Parathyroid adenoma (tissue), 2 donors: ENCODE data around the gene KANSL1.

Experiments
- H2AFZ ChIP-seq: fragments of 300-600 bp; sonication (generic); one replicate; pipeline ENCODE4 v1.7.0; 2017; ENCODE audit warnings: antibody characterized with exemption, mild to moderate bottlenecking
- H3K27ac ChIP-seq: fragments of 300-600 bp; sonication (generic); one replicate; pipeline ENCODE4 v1.7.0; 2017
- H3K27me3 ChIP-seq: fragments of 300-600 bp; sonication (generic); one replicate; pipeline ENCODE4 v1.7.0; 2017; ENCODE audit warnings: low read length; ENCODE audit not compliant: control insufficient read depth, insufficient read depth
- H3K36me3 ChIP-seq: fragments of 300-600 bp; sonication (generic); one replicate; pipeline ENCODE4 v1.7.0; 2017; ENCODE audit warnings: low read length; ENCODE audit not compliant: control insufficient read depth, insufficient read depth
- H3K4me1 ChIP-seq: fragments of 300-600 bp; sonication (generic); one replicate; pipeline ENCODE4 v1.7.0; 2017; ENCODE audit warnings: control low read depth
- H3K4me2 ChIP-seq: fragments of 300-600 bp; sonication (generic); one replicate; pipeline ENCODE4 v1.7.0; 2017; ENCODE audit warnings: low read length
- H3K4me3 ChIP-seq: fragments of 300-600 bp; sonication (generic); one replicate; pipeline ENCODE4 v1.7.0; 2017; ENCODE audit warnings: low read depth, low read length
- H3K79me2 ChIP-seq: fragments of 300-600 bp; sonication (generic); one replicate; pipeline ENCODE4 v1.7.0; 2017; ENCODE audit warnings: control low read depth
- H3K9ac ChIP-seq: fragments of 300-600 bp; sonication (generic); one replicate; pipeline ENCODE4 v1.7.0; 2017; ENCODE audit warnings: mild to moderate bottlenecking
- H3K9me3 ChIP-seq: fragments of 300-600 bp; sonication (generic); one replicate; pipeline ENCODE4 v1.7.0; 2017; ENCODE audit warnings: low read length; ENCODE audit not compliant: control insufficient read depth
- CTCF ChIP-seq: fragments of 300-600 bp; sonication (generic); IDR thresholded peaks from one replicate; pipeline ENCODE4 v1.7.0; 2017; ENCODE audit warnings: antibody characterized with exemption, mild to moderate bottlenecking
- donor health status: primary hyperparathyroidism.

KANSL1 gene

GRCh38 chr17:46135879-46136563 is 57.2 kb downstream of the KANSL1 start:
- no peaks in the 10 kb centered on the region for H3K36me3 ChIP-seq
- H3K27me3 ChIP-seq, result no peaks in the 10 kb centered on the region
- H3K27ac ChIP-seq, result no peak overlapping the region
- H3K9me3 ChIP-seq, result no peaks in the 10 kb centered on the region
- no peak overlapping the region for H2AFZ ChIP-seq
- no peak overlapping the region for H3K9ac ChIP-seq
- peaks cover 8% of the 10 kb centered on the region for H3K4me1 ChIP-seq
- H3K79me2 ChIP-seq, result peaks cover 76% of the 10 kb centered on the region
- TF ChIP-seq CTCF, result no peak
- H3K4me2 ChIP-seq, result no peak overlapping the region
- no peak overlapping the region for H3K4me3 ChIP-seq

- Histone ChIP-seq H3K4me2 (no peak overlapping the region), H3K4me1 (peaks cover 13% of the 10 kb centered on the region), H3K27me3 (no peaks in the 10 kb centered on the region), H2AFZ (no peak overlapping the region), H3K4me3 (no peak overlapping the region), H3K27ac (no peak overlapping the region), H3K9me3 (no peaks in the 10 kb centered on the region), H3K36me3 (no peaks in the 10 kb centered on the region), H3K79me2 (peaks cover 77% of the 10 kb centered on the region), H3K9ac (no peak overlapping the region)
- no peak for TF ChIP-seq CTCF
These were observed 58.0 kb downstream of the KANSL1 start for GRCh38 chr17:46135126-46135812.

GRCh38 chr17:46129302-46129701 is 63.9 kb downstream of the KANSL1 start:
- Histone ChIP-seq H2AFZ (no peak overlapping the region), H3K27me3 (no peaks in the 10 kb centered on the region), H3K9ac (no peak overlapping the region), H3K9me3 (no peaks in the 10 kb centered on the region), H3K4me3 (no peak overlapping the region), H3K4me2 (no peak overlapping the region), H3K79me2 (peaks cover 77% of the 10 kb centered on the region), H3K27ac (no peak overlapping the region), H3K36me3 (no peaks in the 10 kb centered on the region), H3K4me1 (peaks cover 6% of the 10 kb centered on the region)
- no peak for TF ChIP-seq CTCF

- Histone ChIP-seq H3K27ac (no peak overlapping the region), H2AFZ (no peak overlapping the region), H3K4me1 (peaks cover 6% of the 10 kb centered on the region), H3K79me2 (peaks cover 78% of the 10 kb centered on the region), H3K9ac (no peak overlapping the region), H3K4me3 (no peak overlapping the region), H3K27me3 (no peaks in the 10 kb centered on the region), H3K36me3 (no peaks in the 10 kb centered on the region), H3K4me2 (no peak overlapping the region), H3K9me3 (no peaks in the 10 kb centered on the region)
- TF ChIP-seq CTCF, result no peak
These were observed 64.8 kb downstream of the KANSL1 start for GRCh38 chr17:46128453-46128852.
